HepG2 (cell line): ENCODE data around the gene DCAF6. TPM values are rescaled to one million over a fixed set of nuclear protein-coding genes. Genes with fewer than 3 reads are reported as not detected.

ENCODE experiments used
- ATAC-seq: fragments of 200-7000 bp; cut with Tn5 transposase; 3 replicates; pipeline ENCODE4 v1.9.1; 2020; ENCODE audit warnings: mild to moderate bottlenecking, moderate library complexity
- BruUV-seq: library from RNA; stranded (reverse); fragments of 400-500 nt; replicated peaks from 2 replicates; lab custom pipeline; 2021; lab: Mats Ljungman, UMichigan
- CTCF ChIA-PET: fragments of 300-600 bp; formaldehyde crosslinking; extraction: SDS; loops from one replicate; lab custom pipeline; 2021; ENCODE audit warnings: low total read pairs, inconsistent platforms, low intra/inter-chr PET ratio; lab: Yijun Ruan, JAX
- POLR2A ChIA-PET: fragments of 350-600 bp; sonication (Branson Sonifier 250); formaldehyde crosslinking; loops from one replicate; lab custom pipeline; 2020; ENCODE audit warnings: antibody characterized with exemption, inconsistent platforms; lab: Yijun Ruan, JAX
- DNase-seq: peaks from one replicate; pipeline ENCODE4 v3.0.0-alpha.2; 2015; ENCODE audit warnings: low spot score
- FAIRE-seq: peaks from 3 replicates; lab custom pipeline; 2011; peaks lifted over from hg19 to GRCh38; lab: Jason Lieb, UNC
- H2AFZ ChIP-seq: one replicate; pipeline ENCODE4 v1.6.1; 2011; ENCODE audit warnings: low read length, inconsistent platforms
- H3K27ac ChIP-seq: fragments of 300-600 bp; 3 replicates; pipeline ENCODE4 v1.8.0; 2011; ENCODE audit warnings: mixed run types, mild to moderate bottlenecking, mixed read lengths, low read length, inconsistent platforms; ENCODE audit not compliant: insufficient read depth; ENCODE audit errors: extremely low read length
- H3K27me3 ChIP-seq, 2 experiments: fragments of 200-600 bp in 1 of 2; 2 replicates in 1 of 2; 3 replicates in 1 of 2; pipeline versions ENCODE4 v1.6.0 to v1.8.0; 2011; ENCODE audit warnings: low read length in 2 of 2, mild to moderate bottlenecking in 2 of 2, moderate library complexity in 2 of 2, inconsistent platforms in 1 of 2; ENCODE audit not compliant: insufficient read depth in 2 of 2, control insufficient read depth in 1 of 2
- H3K36me3 ChIP-seq, 2 experiments: fragments of 200-600 bp in 1 of 2; replicated peaks in 1 of 2; 2 replicates in 1 of 2; 3 replicates in 1 of 2; pipeline versions ENCODE4 v1.5.1 to v1.8.0; 2011; ENCODE audit warnings: low read length in 2 of 2, inconsistent platforms in 1 of 2; ENCODE audit not compliant: insufficient read depth in 2 of 2, control insufficient read depth in 1 of 2
- H3K4me1 ChIP-seq: 2 replicates; pipeline ENCODE4 v1.5.1; 2012; ENCODE audit warnings: low read length, inconsistent platforms; ENCODE audit not compliant: insufficient read depth
- H3K4me2 ChIP-seq: 2 replicates; pipeline ENCODE4 v1.6.0; 2011; ENCODE audit warnings: low read depth, low read length, inconsistent platforms
- H3K4me3 ChIP-seq, 3 experiments: fragments of 200-600 bp in 1 of 3; sonication (generic), shearing (Covaris generic) in 1 of 3; replicated peaks in 1 of 3; 2 replicates each; pipeline ENCODE4 v1.5.1; 2011 to 2016; ENCODE audit warnings: low read length in 3 of 3, inconsistent platforms in 2 of 3, low read depth in 2 of 3, mild to moderate bottlenecking in 2 of 3, control low read depth in 1 of 3, mixed read lengths in 1 of 3; ENCODE audit not compliant: insufficient read depth in 1 of 3
- H3K79me2 ChIP-seq: one replicate; pipeline ENCODE4 v1.6.1; 2011; ENCODE audit warnings: low read length, inconsistent platforms; ENCODE audit not compliant: insufficient read depth
- H3K9ac ChIP-seq: 2 replicates; pipeline ENCODE4 v1.6.0; 2011; ENCODE audit warnings: mild to moderate bottlenecking, low read depth, low read length, inconsistent platforms; ENCODE audit not compliant: insufficient read depth
- H3K9me3 ChIP-seq: 2 replicates; pipeline ENCODE4 v1.5.1; 2012; ENCODE audit warnings: mild to moderate bottlenecking, low read length
- H4K20me1 ChIP-seq: 2 replicates; pipeline ENCODE4 v1.6.0; 2011; ENCODE audit warnings: inconsistent platforms, mild to moderate bottlenecking, low read length, moderate library complexity; ENCODE audit not compliant: insufficient read depth
- ATF5 ChIP-seq: sonication (generic); formaldehyde crosslinking; IDR thresholded peaks from 2 replicates; pipeline ENCODE4 v1.4.0; 2020; ENCODE audit warnings: mild to moderate bottlenecking, low read depth, missing genetic modification reagents
- BCL6 ChIP-seq: IDR thresholded peaks from 2 replicates; pipeline ENCODE4 v1.6.1; 2016; ENCODE audit warnings: missing genetic modification reagents, missing compliant biosample characterization
- KLF16 ChIP-seq, 2 experiments: sonication (generic) in 1 of 2; formaldehyde crosslinking in 1 of 2; IDR thresholded peaks; 2 replicates each; pipeline versions ENCODE4 v1.6.1 to v1.8.0; 2016 to 2023; ENCODE audit warnings: missing genetic modification reagents in 2 of 2, missing compliant biosample characterization in 1 of 2
- NCOR1 ChIP-seq: fragments of 200-600 bp; sonication (generic); IDR thresholded peaks from 2 replicates; pipeline ENCODE4 v1.7.0; 2017; ENCODE audit warnings: antibody characterized with exemption, low read length, borderline replicate concordance
- PAF1 ChIP-seq: IDR thresholded peaks from 2 replicates; pipeline ENCODE4 v1.6.1; 2016; ENCODE audit warnings: missing genetic modification reagents, missing compliant biosample characterization
- RBFOX2 ChIP-seq: fragments of 200-400 bp; formaldehyde crosslinking; IDR thresholded peaks from 2 replicates; pipeline ENCODE4 v1.6.1; 2017; ENCODE audit warnings: low read depth, mild to moderate bottlenecking, low read length
- SMARCE1 ChIP-seq: fragments of 450-650 bp; IDR thresholded peaks from 2 replicates; pipeline ENCODE4 v1.6.1; 2017; ENCODE audit warnings: borderline replicate concordance
- SRF ChIP-seq: IDR thresholded peaks from 2 replicates; pipeline ENCODE4 v1.6.1; 2011; ENCODE audit warnings: mild to moderate bottlenecking, low read depth, low read length, moderate library complexity
- SRSF1 ChIP-seq: fragments of 200-400 bp; formaldehyde crosslinking; optimal IDR thresholded peaks from 2 replicates; pipeline ENCODE3; 2017; ENCODE audit warnings: mild to moderate bottlenecking, low read depth, low read length, moderate library complexity
- THAP9 ChIP-seq: sonication (generic); formaldehyde crosslinking; IDR thresholded peaks from 2 replicates; pipeline ENCODE4; 2020; ENCODE audit warnings: missing genetic modification reagents, mild to moderate bottlenecking, borderline replicate concordance
- ZNF235 ChIP-seq: sonication (generic); formaldehyde crosslinking; IDR thresholded peaks from 2 replicates; pipeline ENCODE4 v1.8.1; 2023; ENCODE audit warnings: mild to moderate bottlenecking, missing genetic modification reagents, borderline replicate concordance
- ZNF446 ChIP-seq: sonication (generic); formaldehyde crosslinking; IDR thresholded peaks from 2 replicates; pipeline ENCODE4 v1.5.0; 2020; ENCODE audit warnings: mild to moderate bottlenecking, missing genetic modification reagents
- ZNF572 ChIP-seq: sonication (generic); formaldehyde crosslinking; IDR thresholded peaks from 2 replicates; pipeline ENCODE4 v1.5.1; 2020; ENCODE audit warnings: mild to moderate bottlenecking, missing genetic modification reagents
- ZNF776 ChIP-seq: sonication (generic); formaldehyde crosslinking; IDR thresholded peaks from 2 replicates; pipeline ENCODE4 v1.4.0; 2020; ENCODE audit warnings: mild to moderate bottlenecking, missing genetic modification reagents
- ZNF83 ChIP-seq: sonication (generic); formaldehyde crosslinking; IDR thresholded peaks from 2 replicates; pipeline ENCODE4 v1.4.0; 2020; ENCODE audit warnings: missing genetic modification reagents, mild to moderate bottlenecking, borderline replicate concordance
- WGBS: methylation state at CpG from one replicate; pipeline ENCODE4 v1.1.6; 2017; ENCODE audit warnings: low lambda C conversion rate; 5-methylcytosine and 5-hydroxymethylcytosine counted together
- in situ Hi-C: cut with HindIII; loops from 2 replicates; pipeline ENCODE4 v1.10.0; 2017; ENCODE audit warnings: low pct_unique_long_range_greater_than_20kb; ENCODE audit not compliant: extremely low pct_ligation_motif_present
- intact Hi-C: fragments of 100-400 bp; cut with micrococcal nuclease; formaldehyde crosslinking; loops from one replicate; pipeline ENCODE4 v1.10.0; 2022; ENCODE audit not compliant: unreplicated experiment
- polyA plus RNA-seq, 8 experiments: library from polyadenylated mRNA; depleted of rRNA in 3 of 8; stranded (reverse) in 7 of 8; unstranded in 1 of 8; fragments of >200 nt; fragmentation: Illumina TruSeq in 4 of 8; extraction: Trizol in 4 of 8; gene quantifications; 2 replicates each; pipeline versions ENCODE4 v1.2.1 to v1.2.3, GENCODE V29; 2011 to 2016; ENCODE audit warnings: low read depth in 4 of 8, missing spikeins in 1 of 8, mixed read lengths in 1 of 8; ENCODE audit not compliant: insufficient read depth in 1 of 8
- total RNA-seq, 5 experiments: library from RNA; depleted of rRNA; stranded (reverse); fragments of >200 nt; fragmentation: Illumina TruSeq; extraction: Trizol; gene quantifications; 2 replicates each; pipeline ENCODE4 v1.2.3, GENCODE V29; 2016; ENCODE audit warnings: low read depth in 1 of 5
- TF ChIP-seq, protein P1 (sequence below): sonication (generic); formaldehyde crosslinking; IDR thresholded peaks from 2 replicates; pipeline ENCODE4 v1.5.1; 2020; ENCODE audit warnings: mild to moderate bottlenecking, missing genetic modification reagents, borderline replicate concordance
- TF ChIP-seq, protein P2 (sequence below): sonication (generic); formaldehyde crosslinking; IDR thresholded peaks from 2 replicates; pipeline ENCODE4 v1.8.0; 2022; ENCODE audit warnings: mild to moderate bottlenecking, missing genetic modification reagents, moderate library complexity

The DCAF6 gene
- total and polyA plus RNA-seq, 2 of the 13 experiments (the other 11 are each of a cell fraction or from before 2014, with no cell fraction given) = 24.7 to 33.7 TPM

GRCh38 chr1:167991546-167991945 lies 55.1 kb downstream of the DCAF6 start:
- Histone ChIP-seq H2AFZ (no peak overlapping the region), H3K27me3 (no peaks in the 10 kb centered on the region; a peak in 1 of 5 replicates), H3K4me3 (no peak overlapping the region), H3K27ac (no peak overlapping the region), H3K9me3 (no peaks in the 10 kb centered on the region), H3K4me2 (no peak overlapping the region), H3K36me3 (peaks cover 1 to 24% of the 10 kb centered on the region in 2 experiments; a peak in 4 of 5 replicates), H4K20me1 (no peaks in the 10 kb centered on the region; the same call in 1 of the 2 replicates), H3K9ac (no peak overlapping the region), H3K4me1 (peaks cover 7% of the 10 kb centered on the region), H3K79me2 (no peaks in the 10 kb centered on the region)
- DNase-seq (no peak), ATAC-seq (no peak), FAIRE-seq (no peak)
- ChIA-PET CTCF (no interaction called here), POLR2A (no interaction called here)
- no TSS peak for BruUV-seq
- WGBS = 98% methylated on average over 2 of the region's 2 CpGs
- in situ Hi-C loops = no loop called here
- no peak for TF ChIP-seq BCL6 (CRISPR knock-in tag)
- TF ChIP-seq SRSF1 = no peak
- TF ChIP-seq ZNF83 = no peak
- no peak for TF ChIP-seq ZNF446 (CRISPR knock-in tag)
- TF ChIP-seq NCOR1 = no peak
- no peak for TF ChIP-seq ATF5 (CRISPR knock-in tag)
- no peak for TF ChIP-seq SMARCE1
- TF ChIP-seq THAP9 (CRISPR knock-in tag) = no peak
- TF ChIP-seq RBFOX2 = no peak
- TF ChIP-seq, protein P1, sequence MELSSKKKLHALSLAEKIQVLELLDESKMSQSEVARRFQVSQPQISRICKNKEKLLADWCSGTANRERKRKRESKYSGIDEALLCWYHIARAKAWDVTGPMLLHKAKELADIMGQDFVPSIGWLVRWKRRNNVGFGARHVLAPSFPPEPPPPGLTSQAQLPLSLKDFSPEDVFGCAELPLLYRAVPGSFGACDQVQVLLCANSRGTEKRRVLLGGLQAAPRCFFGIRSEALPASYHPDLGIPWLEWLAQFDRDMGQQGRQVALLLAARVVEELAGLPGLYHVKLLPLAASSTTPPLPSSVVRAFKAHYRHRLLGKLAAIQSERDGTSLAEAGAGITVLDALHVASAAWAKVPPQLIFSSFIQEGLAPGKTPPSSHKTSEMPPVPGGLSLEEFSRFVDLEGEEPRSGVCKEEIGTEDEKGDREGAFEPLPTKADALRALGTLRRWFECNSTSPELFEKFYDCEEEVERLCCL (CRISPR knock-in tag) = no peak
- TF ChIP-seq ZNF776 (CRISPR knock-in tag) = no peak
- TF ChIP-seq ZNF235 (CRISPR knock-in tag) = no peak
- no peak for TF ChIP-seq ZNF572 (CRISPR knock-in tag)
- TF ChIP-seq, protein P2, sequence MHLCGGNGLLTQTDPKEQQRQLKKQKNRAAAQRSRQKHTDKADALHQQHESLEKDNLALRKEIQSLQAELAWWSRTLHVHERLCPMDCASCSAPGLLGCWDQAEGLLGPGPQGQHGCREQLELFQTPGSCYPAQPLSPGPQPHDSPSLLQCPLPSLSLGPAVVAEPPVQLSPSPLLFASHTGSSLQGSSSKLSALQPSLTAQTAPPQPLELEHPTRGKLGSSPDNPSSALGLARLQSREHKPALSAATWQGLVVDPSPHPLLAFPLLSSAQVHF (CRISPR knock-in tag) = no peak
- no peak for TF ChIP-seq PAF1
- TF ChIP-seq SRF = no peak
- no peak for TF ChIP-seq KLF16 (CRISPR knock-in tag; IDR thresholded peaks at IDR 0.05)
- intact Hi-C loops = no loop called here
